GM12873 (cell line): ENCODE data around the gene RAP1GAP2.

Experiments used
- TF ChIP-seq, protein P1 (sequence below): IDR thresholded peaks from 2 replicates; pipeline ENCODE4 v1.5.1; 2012; ENCODE audit warnings: low read depth, mild to moderate bottlenecking, moderate library complexity, low read length, control low read depth; ENCODE audit not compliant: insufficient read depth; ENCODE audit errors: missing control alignments

The RAP1GAP2 gene

DNA sequence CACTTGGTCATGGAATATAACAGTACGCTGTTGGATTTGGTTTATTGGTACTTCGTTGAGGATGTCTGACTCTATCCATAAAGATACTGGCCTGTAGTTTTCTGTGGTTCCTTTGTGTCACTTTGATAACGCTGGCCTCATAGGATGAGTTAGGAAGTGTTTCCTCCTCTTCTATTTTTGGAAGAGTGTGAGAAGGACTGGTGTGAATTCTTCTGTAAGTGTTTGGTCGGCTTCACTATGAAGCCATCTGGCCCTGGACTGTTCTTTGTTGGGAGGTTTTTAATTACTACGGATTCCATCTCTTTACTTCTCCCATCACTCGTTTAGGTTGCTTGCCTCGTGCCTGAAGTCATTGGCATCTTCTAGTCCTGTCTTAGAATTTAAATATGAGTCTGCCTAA lies 149.9 kb downstream of the RAP1GAP2 start:
- TF ChIP-seq, protein P1, sequence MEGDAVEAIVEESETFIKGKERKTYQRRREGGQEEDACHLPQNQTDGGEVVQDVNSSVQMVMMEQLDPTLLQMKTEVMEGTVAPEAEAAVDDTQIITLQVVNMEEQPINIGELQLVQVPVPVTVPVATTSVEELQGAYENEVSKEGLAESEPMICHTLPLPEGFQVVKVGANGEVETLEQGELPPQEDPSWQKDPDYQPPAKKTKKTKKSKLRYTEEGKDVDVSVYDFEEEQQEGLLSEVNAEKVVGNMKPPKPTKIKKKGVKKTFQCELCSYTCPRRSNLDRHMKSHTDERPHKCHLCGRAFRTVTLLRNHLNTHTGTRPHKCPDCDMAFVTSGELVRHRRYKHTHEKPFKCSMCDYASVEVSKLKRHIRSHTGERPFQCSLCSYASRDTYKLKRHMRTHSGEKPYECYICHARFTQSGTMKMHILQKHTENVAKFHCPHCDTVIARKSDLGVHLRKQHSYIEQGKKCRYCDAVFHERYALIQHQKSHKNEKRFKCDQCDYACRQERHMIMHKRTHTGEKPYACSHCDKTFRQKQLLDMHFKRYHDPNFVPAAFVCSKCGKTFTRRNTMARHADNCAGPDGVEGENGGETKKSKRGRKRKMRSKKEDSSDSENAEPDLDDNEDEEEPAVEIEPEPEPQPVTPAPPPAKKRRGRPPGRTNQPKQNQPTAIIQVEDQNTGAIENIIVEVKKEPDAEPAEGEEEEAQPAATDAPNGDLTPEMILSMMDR, result no peak

DNA sequence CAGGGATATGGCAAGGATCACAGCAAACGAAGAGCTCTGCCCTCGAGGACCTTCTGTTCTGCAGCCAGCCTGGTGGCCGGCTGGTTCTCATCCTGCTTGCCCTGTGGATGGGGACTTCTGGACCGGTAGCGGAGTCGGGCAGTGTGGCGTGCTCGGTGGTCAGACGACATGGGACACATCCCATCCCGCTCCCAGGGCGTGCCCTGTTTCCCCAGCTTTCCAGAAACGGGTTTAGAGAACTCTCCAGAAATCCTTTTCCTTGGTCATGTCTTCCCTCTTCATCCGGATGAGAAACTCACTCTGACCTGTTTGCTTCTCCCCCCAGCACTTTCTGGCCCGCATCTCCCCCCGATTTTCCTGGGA lies 151.3 kb downstream of the RAP1GAP2 start:
- TF ChIP-seq, protein P1, result no peak

DNA sequence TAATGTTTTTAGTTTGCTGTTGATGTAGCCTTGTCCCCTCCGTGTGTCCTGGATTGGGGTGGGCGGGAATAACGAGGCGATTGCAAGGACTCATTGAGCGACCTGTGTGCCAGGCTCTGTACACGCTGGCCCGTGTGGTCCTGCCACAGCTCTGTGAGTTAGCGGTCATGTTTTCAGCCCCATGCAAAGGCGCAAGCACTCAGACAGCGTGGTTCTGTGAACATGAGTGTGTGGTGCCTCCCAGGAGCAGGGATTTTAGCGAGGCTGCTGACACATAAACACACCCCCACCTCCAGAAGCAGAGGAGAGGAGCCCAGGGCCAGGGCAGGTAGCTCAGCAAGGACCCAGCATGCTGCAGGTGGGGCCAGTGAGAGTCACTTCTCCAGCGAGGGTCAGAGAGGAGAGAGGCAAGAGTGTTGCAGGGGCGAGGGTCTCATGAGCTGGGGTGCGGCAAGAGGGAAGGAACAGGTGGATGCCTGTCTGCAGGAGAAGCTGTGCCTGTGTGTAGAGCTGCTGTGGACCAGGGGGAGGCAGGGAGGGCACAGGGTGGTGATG lies 151.8 kb downstream of the RAP1GAP2 start:
- TF ChIP-seq, protein P1, result no peak

DNA sequence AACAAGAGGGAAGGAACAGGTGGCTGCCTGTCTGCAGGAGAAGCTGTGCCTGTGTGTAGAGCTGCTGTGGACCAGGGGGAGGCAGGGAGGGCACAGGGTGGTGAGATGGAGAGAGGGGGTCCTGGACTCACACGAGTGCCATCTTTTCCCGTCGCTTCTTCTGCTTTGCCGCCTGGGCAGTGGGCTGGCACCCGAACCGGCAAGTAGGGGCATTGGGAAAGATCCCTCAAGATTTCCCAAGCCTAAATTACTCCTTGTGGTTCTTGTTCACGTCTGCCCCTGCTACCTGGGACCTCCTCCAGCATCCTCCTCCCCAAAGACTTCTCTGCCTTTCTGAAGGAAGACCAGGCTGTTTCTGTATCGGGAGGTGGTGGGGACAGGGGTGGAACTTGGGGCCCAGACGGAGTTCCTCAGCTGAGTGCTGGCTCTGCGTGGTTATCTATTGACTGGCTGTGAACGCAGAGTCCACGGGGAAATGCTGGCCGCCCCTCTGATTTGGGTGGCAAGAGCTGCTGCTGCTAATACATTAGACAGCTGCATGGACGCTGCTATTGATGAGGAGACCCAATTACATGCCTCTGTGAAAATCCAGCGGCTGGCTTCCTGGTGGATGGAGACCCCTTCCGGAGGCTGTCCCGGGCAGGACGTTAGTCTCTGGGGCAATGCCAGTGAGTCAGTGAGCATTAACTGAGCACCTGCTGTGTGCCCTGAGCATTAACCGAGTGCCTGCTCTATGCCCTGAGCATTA lies 152.7 kb downstream of the RAP1GAP2 start:
- TF ChIP-seq, protein P1, result no peak

DNA sequence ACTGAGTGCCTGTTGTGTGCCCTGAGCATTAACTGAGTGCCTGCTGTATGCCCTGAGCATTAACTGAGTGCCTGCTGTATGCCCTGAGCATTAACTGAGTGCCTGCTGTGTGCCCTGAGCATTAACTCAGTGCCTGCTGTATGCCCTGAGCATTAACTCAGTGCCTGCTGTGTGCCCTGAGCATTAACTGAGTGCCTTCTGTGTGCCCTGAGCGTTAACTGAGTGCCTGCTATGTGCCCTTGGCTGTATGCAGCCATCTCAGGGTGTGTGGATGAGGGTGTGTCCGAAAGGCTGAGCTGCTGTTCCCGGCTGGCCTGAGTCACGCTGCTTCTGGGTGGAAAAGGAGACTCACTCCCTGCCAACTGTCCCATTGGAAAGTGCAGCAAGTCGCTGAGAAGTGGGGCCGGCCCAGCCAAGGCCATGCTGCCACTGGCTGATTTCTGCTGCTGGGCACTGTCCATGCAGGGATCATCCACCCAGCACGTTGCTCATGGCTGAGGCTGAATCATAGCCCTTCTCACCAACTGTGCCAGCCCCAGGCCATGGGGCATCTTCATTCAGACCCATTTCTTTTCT lies 153.3 kb downstream of the RAP1GAP2 start:
- TF ChIP-seq, protein P1, result no peak

DNA sequence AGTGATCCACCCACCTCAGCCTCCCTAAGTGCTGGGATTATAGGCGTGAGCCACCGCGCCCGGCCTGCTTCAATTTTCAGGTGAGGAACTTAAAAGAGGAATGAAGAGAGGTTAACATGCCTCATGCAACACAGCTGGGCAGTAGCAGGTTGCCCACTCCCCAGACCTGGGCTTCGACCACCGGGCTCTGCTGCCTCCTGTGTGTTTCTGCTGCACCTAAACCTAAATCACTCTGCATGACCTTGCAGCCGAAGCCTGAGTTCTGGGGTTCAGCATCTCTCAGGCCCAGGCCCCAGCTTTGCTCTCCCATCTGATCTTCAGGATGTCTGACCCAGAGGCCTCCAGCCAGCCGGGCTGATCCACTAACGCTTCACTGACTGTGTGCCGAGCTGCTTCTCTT lies 154.6 kb downstream of the RAP1GAP2 start:
- TF ChIP-seq, protein P1, result no peak

DNA sequence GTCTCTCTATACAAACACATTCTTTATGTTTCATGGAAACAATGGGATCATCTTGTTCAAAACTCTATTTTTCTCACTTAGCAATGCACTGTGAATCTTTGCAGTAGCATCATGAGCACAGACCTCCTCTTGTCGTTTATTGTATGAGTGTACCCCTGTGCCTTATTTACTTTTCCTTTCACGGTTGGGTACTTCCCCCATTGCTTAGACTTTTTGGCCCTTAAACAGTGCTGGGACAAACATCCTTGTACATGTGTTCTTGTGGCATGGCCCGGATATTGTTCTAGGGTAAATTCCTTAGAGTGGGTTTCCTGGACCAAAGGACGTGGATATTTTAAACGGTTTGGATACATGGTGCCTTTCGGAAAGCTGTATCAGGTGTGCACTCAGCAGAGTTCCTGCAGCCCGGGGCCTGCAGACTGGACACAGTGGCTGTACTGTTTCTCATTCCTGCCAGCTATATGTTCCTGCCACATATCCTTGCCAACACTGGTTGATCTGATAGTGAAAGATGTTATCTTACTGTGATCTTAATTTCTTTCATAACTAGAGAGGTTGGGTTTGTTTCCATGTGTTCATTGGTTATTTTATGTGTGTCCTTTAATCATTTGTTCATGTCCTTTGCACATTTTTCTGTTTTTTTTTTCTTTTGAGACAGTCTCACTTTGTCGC lies 156.1 kb downstream of the RAP1GAP2 start:
- TF ChIP-seq, protein P1, result no peak
